H1 (cell line): ENCODE data around the gene MACROD1. TPM values are rescaled to one million over a fixed set of nuclear protein-coding genes. Genes with fewer than 3 reads are reported as not detected.
A peak's percentile ranks its signal among the peaks of the same experiment; 100 is the strongest.

Source experiments
- CTCF ChIA-PET: fragments of 300-600 bp; sonication (Branson Sonifier 250); formaldehyde crosslinking; loops from one replicate; lab custom pipeline; 2021; ENCODE audit not compliant: partially characterized antibody; lab: Charles Lee
- POLR2A ChIA-PET: fragments of 300-600 bp; sonication (Branson Sonifier 250); formaldehyde crosslinking; loops from one replicate; lab custom pipeline; 2021; ENCODE audit warnings: inconsistent platforms; ENCODE audit not compliant: partially characterized antibody; lab: Charles Lee
- DNase-seq, 2 experiments: peaks; one replicate each; pipeline versions ENCODE4 v3.0.0 to v3.0.0-alpha.2; 2010 to 2022; ENCODE audit warnings: low spot score in 2 of 2, low read depth in 1 of 2, mixed read lengths in 1 of 2
- FAIRE-seq: peaks from 2 replicates; lab custom pipeline; 2011; peaks lifted over from hg19 to GRCh38; lab: Jason Lieb, UNC
- H2AFZ ChIP-seq: 2 replicates; pipeline ENCODE4 v1.8.1; 2012; ENCODE audit warnings: low read length, inconsistent platforms
- H2AK5ac ChIP-seq: 2 replicates; pipeline ENCODE4 v1.6.1; 2013; ENCODE audit warnings: low read depth, low read length
- H2BK120ac ChIP-seq: replicated peaks from 2 replicates; pipeline ENCODE3; 2013; ENCODE audit warnings: low read depth, low read length, inconsistent platforms
- H2BK12ac ChIP-seq: 2 replicates; pipeline ENCODE4 v1.6.1; 2013; ENCODE audit warnings: low read depth, low read length
- H2BK15ac ChIP-seq: 2 replicates; pipeline ENCODE4 v1.6.1; 2013; ENCODE audit warnings: low read length
- H2BK20ac ChIP-seq: 2 replicates; pipeline ENCODE4 v1.6.1; 2013; ENCODE audit warnings: low read length
- H2BK5ac ChIP-seq: 2 replicates; pipeline ENCODE4 v1.6.1; 2013; ENCODE audit warnings: low read depth, low read length
- H3K14ac ChIP-seq: 2 replicates; pipeline ENCODE4 v1.6.1; 2013; ENCODE audit warnings: inconsistent platforms; ENCODE audit not compliant: insufficient read length
- H3K18ac ChIP-seq: 2 replicates; pipeline ENCODE4 v1.6.1; 2013; ENCODE audit warnings: low read length; ENCODE audit errors: extremely low read depth
- H3K23ac ChIP-seq: 2 replicates; pipeline ENCODE4 v1.6.1; 2013; ENCODE audit warnings: inconsistent platforms; ENCODE audit not compliant: insufficient read length
- H3K23me2 ChIP-seq: 2 replicates; pipeline ENCODE4 v1.6.1; 2013; ENCODE audit warnings: low read depth, low read length
- H3K27ac ChIP-seq: 2 replicates; pipeline ENCODE4 v1.6.1; 2011; ENCODE audit warnings: low read depth, low read length, inconsistent platforms
- H3K27me3 ChIP-seq, 4 experiments: replicated peaks in 1 of 4; 1 replicate in 1 of 4; 2 replicates in 3 of 4; pipeline versions ENCODE4 v1.6.1 to v1.8.1; 2011 to 2013; ENCODE audit warnings: low read length in 3 of 4, mild to moderate bottlenecking in 3 of 4, inconsistent platforms in 2 of 4, mixed read lengths in 2 of 4, moderate library complexity in 1 of 4; ENCODE audit not compliant: control insufficient read depth in 3 of 4, insufficient read depth in 3 of 4; ENCODE audit errors: extremely low read depth in 1 of 4
- H3K36me3 ChIP-seq, 4 experiments: 2 replicates each; pipeline versions ENCODE4 v1.6.1 to v1.8.1; 2011 to 2013; ENCODE audit warnings: mild to moderate bottlenecking in 4 of 4, low read length in 3 of 4, moderate library complexity in 2 of 4, control low read depth in 1 of 4, inconsistent platforms in 1 of 4; ENCODE audit not compliant: insufficient read depth in 4 of 4, control insufficient read depth in 2 of 4
- H3K4ac ChIP-seq: replicated peaks from 2 replicates; pipeline ENCODE3; 2013; ENCODE audit warnings: low read length, low read depth, mixed read lengths, inconsistent platforms; ENCODE audit not compliant: insufficient read length
- H3K4me1 ChIP-seq, 4 experiments: replicated peaks in 1 of 4; 1 replicate in 1 of 4; 2 replicates in 3 of 4; pipeline versions ENCODE4 v1.6.1 to v1.8.1; 2011 to 2013; ENCODE audit warnings: low read length in 3 of 4, inconsistent platforms in 2 of 4, mixed read lengths in 1 of 4; ENCODE audit not compliant: insufficient read depth in 4 of 4, control insufficient read depth in 3 of 4
- H3K4me2 ChIP-seq, 2 experiments: 2 replicates each; pipeline versions ENCODE4 v1.6.1 to v1.8.1; 2011 to 2013; ENCODE audit warnings: low read depth in 2 of 2, low read length in 2 of 2, control low read depth in 1 of 2, inconsistent platforms in 1 of 2, mild to moderate bottlenecking in 1 of 2; ENCODE audit not compliant: insufficient read depth in 1 of 2
- H3K4me3 ChIP-seq, 4 experiments: fragments of 200-600, 300-600 bp in 1 of 4; sonication (generic), shearing (Covaris generic), sonication (Bioruptor Twin) in 1 of 4; 2 replicates each; pipeline versions ENCODE4 v1.5.1 to v1.8.1; 2011 to 2016; ENCODE audit warnings: low read length in 4 of 4, low read depth in 3 of 4, control low read depth in 2 of 4, inconsistent platforms in 2 of 4, mild to moderate bottlenecking in 2 of 4, mixed read lengths in 1 of 4, moderate library complexity in 1 of 4; ENCODE audit not compliant: insufficient read depth in 2 of 4; ENCODE audit errors: extremely low read depth in 1 of 4
- H3K56ac ChIP-seq: replicated peaks from 2 replicates; pipeline ENCODE3; 2013; ENCODE audit warnings: low read depth, mild to moderate bottlenecking, mixed read lengths, low read length, inconsistent platforms; ENCODE audit not compliant: insufficient read length
- H3K79me1 ChIP-seq: 2 replicates; pipeline ENCODE4 v1.6.1; 2013; ENCODE audit warnings: low read depth, low read length, control low read depth
- H3K79me2 ChIP-seq, 2 experiments: 2 replicates each; pipeline versions ENCODE4 v1.6.1 to v1.8.1; 2012 to 2013; ENCODE audit warnings: low read length in 2 of 2, mild to moderate bottlenecking in 2 of 2, inconsistent platforms in 1 of 2; ENCODE audit not compliant: insufficient read depth in 2 of 2, control insufficient read depth in 1 of 2
- H3K9ac ChIP-seq, 4 experiments: replicated peaks in 1 of 4; 1 replicate in 1 of 4; 2 replicates in 3 of 4; pipeline versions ENCODE4 v1.6.1 to v1.8.1; 2011 to 2013; ENCODE audit warnings: low read depth in 3 of 4, low read length in 3 of 4, control low read depth in 2 of 4, mild to moderate bottlenecking in 2 of 4, moderate library complexity in 2 of 4, inconsistent platforms in 1 of 4; ENCODE audit errors: extremely low read depth in 1 of 4
- H3K9me3 ChIP-seq, 2 experiments: 2 replicates each; pipeline versions ENCODE4 v1.6.1 to v1.8.1; 2012 to 2013; ENCODE audit warnings: mild to moderate bottlenecking in 2 of 2, moderate library complexity in 2 of 2, control low read depth in 1 of 2, inconsistent platforms in 1 of 2, low read depth in 1 of 2, low read length in 1 of 2, mixed read lengths in 1 of 2; ENCODE audit not compliant: insufficient read depth in 2 of 2
- H4K20me1 ChIP-seq, 2 experiments: replicated peaks in 1 of 2; 2 replicates each; pipeline versions ENCODE3 to v1.8.1; 2011 to 2013; ENCODE audit warnings: inconsistent platforms in 2 of 2, low read length in 2 of 2, mild to moderate bottlenecking in 1 of 2; ENCODE audit not compliant: insufficient read depth in 2 of 2, control insufficient read depth in 1 of 2
- H4K5ac ChIP-seq: 2 replicates; pipeline ENCODE4 v1.6.1; 2013; ENCODE audit warnings: low read length, low read depth, mixed read lengths, inconsistent platforms; ENCODE audit not compliant: insufficient read length
- H4K8ac ChIP-seq: 2 replicates; pipeline ENCODE4 v1.8.0; 2013; ENCODE audit warnings: mild to moderate bottlenecking, moderate library complexity, low read length, inconsistent platforms; ENCODE audit not compliant: insufficient read depth; ENCODE audit errors: extremely low read depth
- H4K91ac ChIP-seq: replicated peaks from 2 replicates; pipeline ENCODE3; 2013; ENCODE audit warnings: low read length, mixed read lengths, inconsistent platforms; ENCODE audit not compliant: insufficient read length
- CREB1 ChIP-seq: IDR thresholded peaks from 2 replicates; pipeline ENCODE4 v1.6.1; 2012; ENCODE audit warnings: inconsistent platforms
- EGR1 ChIP-seq: IDR thresholded peaks from 2 replicates; pipeline ENCODE4 v1.6.1; 2011; ENCODE audit warnings: low read depth, low read length, borderline replicate concordance
- HDAC2 ChIP-seq, 2 experiments: fragments of 300-600 bp in 1 of 2; sonication (generic) in 1 of 2; IDR thresholded peaks; 2 replicates each; pipeline ENCODE4 v1.6.1; 2011 to 2012; ENCODE audit warnings: low read depth in 2 of 2, low read length in 2 of 2, mild to moderate bottlenecking in 2 of 2, moderate library complexity in 2 of 2, borderline replicate concordance in 1 of 2, inconsistent platforms in 1 of 2
- HDAC6 ChIP-seq: IDR thresholded peaks from one replicate; pipeline ENCODE4 v1.7.1; 2012; ENCODE audit warnings: low read depth, mild to moderate bottlenecking, inconsistent platforms, low read length, moderate library complexity
- PHF8 ChIP-seq: fragments of 200-600 bp; sonication (generic); conservative IDR thresholded peaks from 2 replicates; pipeline ENCODE4 v1.7.1; 2012; ENCODE audit warnings: low read depth, mild to moderate bottlenecking, inconsistent platforms, low read length, moderate library complexity
- USF2 ChIP-seq: IDR thresholded peaks from 2 replicates; pipeline ENCODE4 v1.6.1; 2011; ENCODE audit warnings: low read length, improper control_type of control experiment
- WGBS, 2 experiments: shearing (Covaris generic) in 1 of 2; methylation state at CpG; one replicate each; pipeline versions ENCODE4 v1.1.6 to v1.1.7; 2013 to 2015; ENCODE audit warnings: low lambda C conversion rate in 2 of 2, mixed read lengths in 2 of 2, inconsistent platforms in 1 of 2, low coverage in 1 of 2, missing lambda C conversion rate in 1 of 2; ENCODE audit not compliant: insufficient replicate concordance in 2 of 2, insufficient coverage in 1 of 2, insufficient read length in 1 of 2; ENCODE audit errors: extremely low coverage in 1 of 2, missing lambda C conversion rate in 1 of 2; 5-methylcytosine and 5-hydroxymethylcytosine counted together
- long read RNA-seq, 2 experiments: library from RNA in 1 of 2; library from capped mRNA in 1 of 2; stranded (forward); transcript quantifications; one replicate each; pipeline ENCODE4 v2.0.0, GENCODE V29; 2021; ENCODE audit warnings: inconsistent platforms in 1 of 2
- polyA minus RNA-seq, 3 experiments: library from RNA; depleted of rRNA, polyadenylated mRNA; stranded (reverse); fragments of >200 nt; gene quantifications; 1 replicate in 2 of 3; 2 replicates in 1 of 3; pipeline ENCODE4 v1.2.3, GENCODE V29; 2011
- polyA plus RNA-seq, 7 experiments: library from polyadenylated mRNA; depleted of rRNA in 3 of 7; stranded (reverse) in 5 of 7; unstranded in 2 of 7; fragments of >200 nt in 5 of 7; fragments of 200-250 nt in 2 of 7; gene quantifications; 1 replicate in 5 of 7; 2 replicates in 1 of 7; 4 replicates in 1 of 7; pipeline versions ENCODE4 v1.2.1 to v1.2.3, GENCODE V29; 2011 to 2013; ENCODE audit warnings: missing spikeins in 2 of 7, mixed read lengths in 2 of 7
- total RNA-seq: library from RNA; stranded (reverse); fragmentation: NEBNext Ultra II Directional; extraction: Animal tissue kit (Norgen Biotek cat#: 25700); gene quantifications from 2 replicates; pipeline ENCODE4 v1.2.1, GENCODE V29; 2021

The MACROD1 gene
- 19.5 and 19.6 TPM in 2 replicates for total RNA-seq
- 34.1 and 107 TPM in 2 replicates for polyA plus RNA-seq (2011; rRNA removed)
- polyA plus RNA-seq (2011; cell fraction: cytosol; rRNA removed), result 32.4 TPM
- polyA plus RNA-seq (2011; cell fraction: nucleus; rRNA removed), result 76.9 TPM
- polyA plus RNA-seq (2012, experiment 1 of 2), result 11.6 to 26.0 TPM (median 19.7 TPM) in 4 replicates
- 38.9 TPM for polyA plus RNA-seq (2012, experiment 2 of 2)
- polyA plus RNA-seq (2013, experiment 1 of 2), result 15.5 TPM
- polyA plus RNA-seq (2013, experiment 2 of 2), result 18.0 TPM
- 1.8 and 2.5 TPM in 2 replicates for polyA minus RNA-seq (2011; rRNA and poly(A)+ RNA removed)
- polyA minus RNA-seq (2011; cell fraction: cytosol; rRNA and poly(A)+ RNA removed), result 21.4 TPM
- polyA minus RNA-seq (2011; cell fraction: nucleus; rRNA and poly(A)+ RNA removed), result 16.9 TPM
- long read RNA-seq, experiment 1, partial matches to known transcripts, result 3 of 14 reads
- long read RNA-seq, experiment 1, other reads (novel, unspliced or antisense), result 6 of 14 reads
- long read RNA-seq, experiment 2, partial matches to known transcripts, result 0 of 2 reads
- long read RNA-seq, experiment 2, other reads (novel, unspliced or antisense), result 0 of 2 reads

- Histone ChIP-seq H3K36me3 (0 out of 8 replicates have a peak, but pooled peaks cover 0 to 3% (median 0%) of the 10 kb centered on the region in 4 experiments), H3K4me1 (peaks cover 0 to 11% (median 9%) of the 10 kb centered on the region in 4 experiments; a peak in 6 of 7 replicates), H4K20me1 (peaks cover 0 to 7% of the 10 kb centered on the region in 2 experiments), H3K56ac (no peak within 1 kb of the TSS), H2BK15ac (peak within 1 kb of the TSS; percentile 97), H3K79me2 (0 out of 4 replicates have a peak, but pooled peaks cover 0 to 2% of the 10 kb centered on the region in 2 experiments), H3K27ac (no peak within 1 kb of the TSS), H3K9ac (peak within 1 kb of the TSS; percentile 26 to 79 (median 66); a peak in 6 of 7 replicates), H3K4ac (peak within 1 kb of the TSS; percentile 85), H2BK5ac (peak within 1 kb of the TSS; percentile 60; the same call in 1 of the 2 replicates), H3K4me2 (peak within 1 kb of the TSS; percentile 65 to 87), H3K79me1 (no peaks in the 10 kb centered on the region; the same call in 1 of the 2 replicates), H3K14ac (no peak within 1 kb of the TSS), H2BK120ac (peak within 1 kb of the TSS; percentile 79), H2AFZ (no peak within 1 kb of the TSS; the same call in 1 of the 2 replicates), H3K27me3 (peaks cover 0 to 3% (median 0%) of the 10 kb centered on the region in 4 experiments; a peak in 2 of 7 replicates), H3K9me3 (no peaks in the 10 kb centered on the region), H3K23ac (no peak within 1 kb of the TSS), H4K8ac (peak within 1 kb of the TSS; percentile 91), H2BK20ac (no peak within 1 kb of the TSS), H4K5ac (peak within 1 kb of the TSS; percentile 75), H2AK5ac (peak within 1 kb of the TSS; percentile 69; the same call in 1 of the 2 replicates), H4K91ac (peak within 1 kb of the TSS; percentile 96), H3K4me3 (peak within 1 kb of the TSS; percentile 52 to 77 (median 64)), H3K23me2 (peaks cover 10% of the 10 kb centered on the region; the same call in 1 of the 2 replicates), H2BK12ac (peak within 1 kb of the TSS; percentile 80; the same call in 1 of the 2 replicates), H3K18ac (peak within 1 kb of the TSS; percentile 87)
- CTCF ChIA-PET, result interaction anchor here (1.4 to 5.5 kb wide), 2 partner anchors 18 to 70 kb away, joined by 3 to 50 read pairs; no protein-coding TSS in a partner anchor
- DNase-seq (peak in 1 of 2 experiments; percentile 84), FAIRE-seq (no peak)
- 2% methylated on average over 82 of the region's 92 CpGs; no CpG with 5 or more reads in 1 of the 2 experiments for WGBS, 2 experiments
- POLR2A ChIA-PET, result interaction anchor here (0.9 to 4.6 kb wide), 10 partner anchors 10 to 330 kb away, joined by 3 to 35 read pairs (median 5); partner anchors contain the start of gene STIP1
- 0 out of 2 replicates have a peak, but pooled peaks have one; percentile 26 for TF ChIP-seq EGR1
- TF ChIP-seq HDAC6, result no peak
- TF ChIP-seq USF2, result no peak
- no peak for TF ChIP-seq CREB1
- TF ChIP-seq HDAC2 (IDR thresholded peaks at IDR 0.05; ENCODE audit: borderline replicate concordance in 1 of 2, low read depth in 2 of 2, low read length in 2 of 2), result 0 out of 4 replicates have a peak, but pooled peaks of 1 of the 2 experiments have one; percentile 10
- TF ChIP-seq PHF8, result peak; percentile 62; the same call in 1 of the 2 replicates
These were observed at the start of gene MACROD1 for GRCh38 chr11:64165842-64166635. Gene MACROD1 (minus strand): TSS chr11:64166113. CDS start chr11:64165994, 119 bp downstream.
